Vagina (tissue), 2 donors: ENCODE measurements around the gene ZNF397.

ENCODE experiments used
- POLR2A ChIP-seq, 2 donors: fragments of 450-650 bp; IDR thresholded peaks; one replicate each; pipeline ENCODE4 v1.6.1; 2017; ENCODE audit warnings: antibody characterized with exemption in 2 of 2, mild to moderate bottlenecking in 2 of 2, moderate library complexity in 2 of 2
- POLR2AphosphoS5 ChIP-seq, 2 donors: sonication (generic); formaldehyde crosslinking; IDR thresholded peaks; one replicate each; pipeline ENCODE4 v1.9.0; 2017; ENCODE audit warnings: antibody characterized with exemption in 2 of 2, mild to moderate bottlenecking in 2 of 2, low read depth in 1 of 2; ENCODE audit not compliant: insufficient read depth in 1 of 2
- TF ChIP-seq, protein P1 (sequence below), 3 experiments: fragments of 450-650 bp in 2 of 3; fragments of 200-600 bp in 1 of 3; sonication (generic) in 1 of 3; IDR thresholded peaks; one replicate each; pipeline ENCODE4 v1.5.1; 2017 to 2019; ENCODE audit warnings: antibody characterized with exemption in 3 of 3, mild to moderate bottlenecking in 2 of 3, moderate library complexity in 2 of 3

DNA sequence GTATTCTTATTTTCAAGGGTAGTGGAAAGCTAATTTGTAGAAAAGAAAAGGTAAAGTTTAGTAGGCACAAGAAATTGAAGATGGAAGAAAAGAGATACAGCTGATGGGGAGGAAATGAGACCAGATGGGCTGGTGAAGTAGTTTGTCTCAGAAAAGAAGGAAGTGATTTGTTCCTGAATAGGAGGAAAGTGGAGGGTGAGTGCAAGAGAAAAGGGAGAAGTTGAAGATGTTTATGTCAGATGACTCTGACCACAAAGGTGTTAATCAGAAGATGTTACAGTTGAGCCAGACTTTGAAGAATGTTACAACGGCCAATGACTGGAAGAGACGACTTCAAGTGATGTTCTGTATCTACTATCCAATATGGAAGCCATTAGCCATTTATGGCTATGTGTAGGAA, 28.0 kb downstream of the ZNF397 start:
- TF ChIP-seq POLR2A (IDR thresholded peaks at IDR 0.05) (no peak), POLR2AphosphoS5 (IDR thresholded peaks at IDR 0.05; ENCODE audit: insufficient read depth in 1 of 2, low read depth in 1 of 2) (no peak)
- TF ChIP-seq, protein P1, sequence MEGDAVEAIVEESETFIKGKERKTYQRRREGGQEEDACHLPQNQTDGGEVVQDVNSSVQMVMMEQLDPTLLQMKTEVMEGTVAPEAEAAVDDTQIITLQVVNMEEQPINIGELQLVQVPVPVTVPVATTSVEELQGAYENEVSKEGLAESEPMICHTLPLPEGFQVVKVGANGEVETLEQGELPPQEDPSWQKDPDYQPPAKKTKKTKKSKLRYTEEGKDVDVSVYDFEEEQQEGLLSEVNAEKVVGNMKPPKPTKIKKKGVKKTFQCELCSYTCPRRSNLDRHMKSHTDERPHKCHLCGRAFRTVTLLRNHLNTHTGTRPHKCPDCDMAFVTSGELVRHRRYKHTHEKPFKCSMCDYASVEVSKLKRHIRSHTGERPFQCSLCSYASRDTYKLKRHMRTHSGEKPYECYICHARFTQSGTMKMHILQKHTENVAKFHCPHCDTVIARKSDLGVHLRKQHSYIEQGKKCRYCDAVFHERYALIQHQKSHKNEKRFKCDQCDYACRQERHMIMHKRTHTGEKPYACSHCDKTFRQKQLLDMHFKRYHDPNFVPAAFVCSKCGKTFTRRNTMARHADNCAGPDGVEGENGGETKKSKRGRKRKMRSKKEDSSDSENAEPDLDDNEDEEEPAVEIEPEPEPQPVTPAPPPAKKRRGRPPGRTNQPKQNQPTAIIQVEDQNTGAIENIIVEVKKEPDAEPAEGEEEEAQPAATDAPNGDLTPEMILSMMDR (IDR thresholded peaks at IDR 0.05): no peak
